Keratinocyte (primary cell): ENCODE results near the gene RUFY3.

ENCODE experiments used
- CTCF ChIP-seq, 3 experiments: IDR thresholded peaks in 1 of 3; conservative IDR thresholded peaks in 1 of 3; optimal IDR thresholded peaks in 1 of 3; 2 replicates in 2 of 3; 3 replicates in 1 of 3; pipeline versions ENCODE3 to v1.5.1; 2011; ENCODE audit warnings: low read length in 3 of 3, mild to moderate bottlenecking in 3 of 3, moderate library complexity in 2 of 3, control low read depth in 1 of 3, inconsistent platforms in 1 of 3; ENCODE audit not compliant: insufficient read depth in 2 of 3; ENCODE audit errors: extremely low read depth in 1 of 3
- EZH2 ChIP-seq: IDR thresholded peaks from one replicate; pipeline ENCODE4 v1.6.1; 2012; ENCODE audit warnings: inconsistent platforms, mild to moderate bottlenecking, low read length, moderate library complexity

GRCh38 chr4:70674731-70675130, 47.0 kb upstream of the RUFY3 start:
- TF ChIP-seq CTCF (optimal IDR thresholded peaks at IDR 0.05 in 1 of 3, IDR thresholded peaks at IDR 0.05 in 1 of 3, conservative IDR thresholded peaks at IDR 0.05 in 1 of 3; ENCODE audit: extremely low read depth in 1 of 3, insufficient read depth in 2 of 3, low read length in 3 of 3) (no peak), EZH2 (no peak)
